HG03378 (cell line): ENCODE results near the gene ROR1.

ENCODE experiments used
- ATAC-seq: cut with Tn5 transposase; IDR thresholded peaks from one replicate; pipeline ENCODE4 v1.9.1; 2021; ENCODE audit warnings: mild to moderate bottlenecking, moderate library complexity; ENCODE audit not compliant: unreplicated experiment

ROR1 gene

GRCh38 chr1:64043288-64043687, 269.5 kb downstream of the ROR1 start:
- ATAC-seq: no peak

GRCh38 chr1:64043976-64044375, 270.2 kb downstream of the ROR1 start:
- no peak for ATAC-seq

- no peak for ATAC-seq
Measured at GRCh38 chr1:64046243-64046642, 272.4 kb downstream of the ROR1 start.

GRCh38 chr1:64046891-64047290, 273.1 kb downstream of the ROR1 start:
- ATAC-seq: no peak

GRCh38 chr1:64047549-64047996, 273.8 kb downstream of the ROR1 start:
- no peak for ATAC-seq

GRCh38 chr1:64049900-64050540, 276.2 kb downstream of the ROR1 start:
- ATAC-seq: no peak

- ATAC-seq: no peak
Measured at GRCh38 chr1:64050601-64051000, 276.8 kb downstream of the ROR1 start.

GRCh38 chr1:64051796-64052195, 278.0 kb downstream of the ROR1 start:
- no peak for ATAC-seq

GRCh38 chr1:64052777-64053176, 279.0 kb downstream of the ROR1 start:
- ATAC-seq: no peak

GRCh38 chr1:64055310-64055709, 281.5 kb downstream of the ROR1 start:
- no peak for ATAC-seq

GRCh38 chr1:64059556-64059955, 285.7 kb downstream of the ROR1 start:
- ATAC-seq: no peak

GRCh38 chr1:64060611-64061302, 286.9 kb downstream of the ROR1 start:
- ATAC-seq: no peak

- no peak for ATAC-seq
Measured at GRCh38 chr1:64061430-64062104, 287.8 kb downstream of the ROR1 start.

GRCh38 chr1:64062529-64062928, 288.7 kb downstream of the ROR1 start:
- ATAC-seq: no peak

- no peak for ATAC-seq
Measured at GRCh38 chr1:64062941-64063581, 289.2 kb downstream of the ROR1 start.

- no peak for ATAC-seq
Measured at GRCh38 chr1:64065571-64065970, 291.8 kb downstream of the ROR1 start.

- ATAC-seq: no peak
Measured at GRCh38 chr1:64072089-64072793, 298.4 kb downstream of the ROR1 start.

- no peak for ATAC-seq
Measured at GRCh38 chr1:64073705-64074104, 299.9 kb downstream of the ROR1 start.

GRCh38 chr1:64074767-64075166, 300.9 kb downstream of the ROR1 start:
- no peak for ATAC-seq

GRCh38 chr1:64077281-64077940, 303.6 kb downstream of the ROR1 start:
- ATAC-seq: no peak
